Aorta (tissue), 5 donors: ENCODE results near the gene SYT8. TPM values are rescaled to one million over a fixed set of nuclear protein-coding genes. Genes with fewer than 3 reads are reported as not detected.

ENCODE experiments used
- ATAC-seq: fragments of 200-7000 bp; cut with Tn5 transposase; one replicate; pipeline ENCODE4 v1.9.1; 2022; ENCODE audit warnings: moderate library complexity; ENCODE audit not compliant: low FRiP score
- DNase-seq, 2 donors: peaks; one replicate each; pipeline ENCODE4 v3.0.0-alpha.2; 2020
- H3K27ac ChIP-seq, 2 donors: one replicate each; pipeline ENCODE4 v1.5.1; 2013; ENCODE audit warnings: low read length in 2 of 2, mild to moderate bottlenecking in 2 of 2, moderate library complexity in 2 of 2, control low read depth in 1 of 2, inconsistent platforms in 1 of 2, low read depth in 1 of 2
- H3K27me3 ChIP-seq, 2 donors: one replicate each; pipeline ENCODE4 v1.6.1; 2013; ENCODE audit warnings: control low read depth in 1 of 2, low read length in 1 of 2, mild to moderate bottlenecking in 1 of 2, moderate library complexity in 1 of 2; ENCODE audit not compliant: insufficient read depth in 2 of 2, control insufficient read depth in 1 of 2
- H3K36me3 ChIP-seq, 2 donors: one replicate each; pipeline ENCODE4 v1.6.1; 2013; ENCODE audit warnings: control low read depth in 1 of 2, low read length in 1 of 2, mild to moderate bottlenecking in 1 of 2; ENCODE audit not compliant: insufficient read depth in 2 of 2, control insufficient read depth in 1 of 2
- H3K4me1 ChIP-seq, 2 donors: one replicate each; pipeline ENCODE4 v1.6.1; 2013; ENCODE audit warnings: low read length in 2 of 2, control low read depth in 1 of 2, mild to moderate bottlenecking in 1 of 2, moderate library complexity in 1 of 2; ENCODE audit not compliant: insufficient read depth in 2 of 2, control insufficient read depth in 1 of 2
- H3K4me3 ChIP-seq, 2 donors: one replicate each; pipeline ENCODE4 v1.5.1; 2013; ENCODE audit warnings: low read length in 2 of 2, control low read depth in 1 of 2, mild to moderate bottlenecking in 1 of 2
- H3K9me3 ChIP-seq: one replicate; pipeline ENCODE4 v1.6.1; 2013; ENCODE audit warnings: mild to moderate bottlenecking, low read length; ENCODE audit not compliant: control insufficient read depth
- WGBS, 2 donors: extraction: QIAGEN DNeasy Blood & Tissue Kit; methylation state at CpG; one replicate each; pipeline ENCODE4 v1.1.7; 2013; 5-methylcytosine and 5-hydroxymethylcytosine counted together
- intact Hi-C, 2 donors: fragments of 100-400 bp; cut with DNase I; formaldehyde crosslinking; loops; one replicate each; pipeline versions ENCODE4 v1.14.2 to v1.15.0; 2022
- polyA plus RNA-seq, 2 donors: library from polyadenylated mRNA; stranded (reverse); fragments of 200-250 nt; gene quantifications; one replicate each; pipeline ENCODE4 v1.2.3, GENCODE V29; 2013
- total RNA-seq, 2 donors: library from RNA; stranded (reverse); fragmentation: NEBNext Ultra II Directional; extraction: Animal tissue kit (Norgen Biotek cat#: 25700); gene quantifications; one replicate each; pipeline ENCODE4 v1.2.1, GENCODE V29; 2021
- donor health status: healthy with polysubstance abuse.
- donor health status: Bipolar disorder and iron deficiency.
- donor health status: DM: no; HTN: no; CAD: no.
- donor health status: DM: no; HTN: no; CAD: no.
- donor health status: DM: yes; HTN: yes; CAD: no.

Gene SYT8
- total and polyA plus RNA-seq, 4 donors = 0.19 to 14.3 (median 3.6) TPM

GRCh38 chr11:1844221-1845094, 9.7 kb downstream of the SYT8 start:
- H3K27ac ChIP-seq = no peak overlapping the region
- WGBS, 2 donors = 72 to 83% methylated on average over 23 of the region's 23 CpGs
- intact Hi-C loops = no loop called here
- no peak overlapping the region for H3K4me3 ChIP-seq
- no peaks in the 10 kb centered on the region for H3K27me3 ChIP-seq
- no peaks in the 10 kb centered on the region for H3K9me3 ChIP-seq
- ATAC-seq (peak; percentile 47), DNase-seq (no peak)
- H3K36me3 ChIP-seq = no peaks in the 10 kb centered on the region
- H3K4me1 ChIP-seq = no peaks in the 10 kb centered on the region

GRCh38 chr11:1845095-1845429, 10.3 kb downstream of the SYT8 start:
- no peak overlapping the region for H3K27ac ChIP-seq
- 92% methylated on average over 1 of the region's 1 CpG for WGBS, 2 donors
- no peak for ATAC-seq
- H3K4me3 ChIP-seq = no peak overlapping the region
- intact Hi-C loops = no loop called here
- H3K4me1 ChIP-seq = no peaks in the 10 kb centered on the region
- DNase-seq = no peak
- H3K36me3 ChIP-seq = no peaks in the 10 kb centered on the region
- H3K27me3 ChIP-seq = no peaks in the 10 kb centered on the region
- H3K9me3 ChIP-seq = no peaks in the 10 kb centered on the region

GRCh38 chr11:1845561-1846452, 11.0 kb downstream of the SYT8 start:
- intact Hi-C loops = no loop called here
- 80 to 84% methylated on average over 20 to 21 of the region's 21 CpGs for WGBS, 2 donors
- ATAC-seq = no peak

GRCh38 chr11:1846453-1846932, 11.7 kb downstream of the SYT8 start:
- DNase-seq (no peak), ATAC-seq (no peak)
- Histone ChIP-seq H3K27me3 (no peaks in the 10 kb centered on the region), H3K4me3 (no peak overlapping the region), H3K27ac (no peak overlapping the region), H3K9me3 (no peaks in the 10 kb centered on the region), H3K36me3 (no peaks in the 10 kb centered on the region), H3K4me1 (no peaks in the 10 kb centered on the region)
- 84 to 89% methylated on average over 9 of the region's 9 CpGs for WGBS, 2 donors
- intact Hi-C loops = no loop called here

More at GRCh38 chr11:1845561-1846452, 11.0 kb downstream of the SYT8 start:
- no peaks in the 10 kb centered on the region for H3K9me3 ChIP-seq
- DNase-seq = no peak
- H3K4me3 ChIP-seq = no peak overlapping the region
- H3K36me3 ChIP-seq = no peaks in the 10 kb centered on the region
- H3K4me1 ChIP-seq = no peaks in the 10 kb centered on the region
- H3K27ac ChIP-seq = no peak overlapping the region
- H3K27me3 ChIP-seq = no peaks in the 10 kb centered on the region

GRCh38 chr11:1847006-1847735, 12.4 kb downstream of the SYT8 start:
- 94% methylated on average over 34 of the region's 34 CpGs for WGBS, 2 donors
- H3K4me1 ChIP-seq = no peaks in the 10 kb centered on the region
- H3K27ac ChIP-seq = no peak overlapping the region
- H3K27me3 ChIP-seq = no peaks in the 10 kb centered on the region
- no peak overlapping the region for H3K4me3 ChIP-seq
- no peak for DNase-seq
- H3K9me3 ChIP-seq = no peaks in the 10 kb centered on the region
- no peaks in the 10 kb centered on the region for H3K36me3 ChIP-seq
- intact Hi-C loops = no loop called here
- no peak for ATAC-seq

GRCh38 chr11:1847926-1848639, 13.3 kb downstream of the SYT8 start:
- DNase-seq = no peak
- H3K36me3 ChIP-seq = no peaks in the 10 kb centered on the region
- H3K27ac ChIP-seq = no peak overlapping the region
- no peaks in the 10 kb centered on the region for H3K27me3 ChIP-seq
- WGBS, 2 donors = 90 to 94% methylated on average over 18 of the region's 18 CpGs
- no peak overlapping the region for H3K4me3 ChIP-seq
- intact Hi-C loops = no loop called here
- ATAC-seq = no peak
- H3K9me3 ChIP-seq = no peaks in the 10 kb centered on the region
- H3K4me1 ChIP-seq = no peaks in the 10 kb centered on the region

- Histone ChIP-seq H3K4me1 (no peaks in the 10 kb centered on the region), H3K4me3 (no peak overlapping the region), H3K27me3 (no peaks in the 10 kb centered on the region), H3K9me3 (no peaks in the 10 kb centered on the region), H3K36me3 (no peaks in the 10 kb centered on the region), H3K27ac (no peak overlapping the region)
- 88 to 90% methylated on average over 19 of the region's 19 CpGs for WGBS, 2 donors
- DNase-seq (no peak), ATAC-seq (no peak)
- intact Hi-C loops = no loop called here
Observed at GRCh38 chr11:1848640-1849430, 14.0 kb downstream of the SYT8 start.
